GM18499 (cell line): ENCODE measurements around the gene C1QL1.
"Not testable (repeated sequence)": the region's sequence is repeated elsewhere in the genome, so short reads cannot be mapped to it uniquely, and the experiment has no call there.

Source experiments
- ATAC-seq: cut with Tn5 transposase; IDR thresholded peaks from one replicate; pipeline ENCODE4 v1.9.1; 2021; ENCODE audit warnings: moderate number of reproducible peaks; ENCODE audit not compliant: insufficient read depth, unreplicated experiment

C1QL1 gene

DNA sequence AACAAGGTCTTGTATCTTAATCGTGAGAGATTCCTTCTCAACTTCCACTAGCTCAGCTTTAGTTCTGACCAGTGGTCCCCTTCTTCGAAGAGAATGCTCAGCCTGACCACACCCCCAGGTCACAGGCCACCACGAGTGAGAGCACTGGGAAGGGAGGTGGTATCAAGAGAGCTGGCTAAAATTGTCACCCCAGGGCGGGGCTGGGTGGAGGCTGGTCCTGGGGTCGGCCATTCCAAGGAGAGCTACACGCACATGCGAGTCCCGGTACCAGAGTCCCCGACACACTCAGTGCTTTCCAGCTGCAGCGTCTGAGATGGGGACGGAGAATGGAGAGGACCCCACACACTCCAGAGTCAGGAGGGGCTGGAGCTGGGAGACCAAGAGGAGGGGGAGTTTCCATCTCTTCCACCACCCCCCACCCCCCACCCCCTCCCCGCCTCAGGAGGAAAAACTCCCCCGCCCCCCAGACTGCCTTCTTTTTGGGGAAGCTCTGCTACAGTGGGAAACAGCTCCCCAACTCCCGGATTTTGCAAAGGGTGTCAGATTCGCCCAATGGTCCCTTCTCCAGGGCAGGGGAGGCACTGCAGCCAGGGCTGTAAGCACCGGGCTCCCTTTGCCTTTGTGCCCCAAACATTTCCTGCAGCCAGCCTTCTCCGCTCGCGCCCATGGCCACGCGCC, 1.6 kb downstream of the C1QL1 start:
- ATAC-seq: no peak

DNA sequence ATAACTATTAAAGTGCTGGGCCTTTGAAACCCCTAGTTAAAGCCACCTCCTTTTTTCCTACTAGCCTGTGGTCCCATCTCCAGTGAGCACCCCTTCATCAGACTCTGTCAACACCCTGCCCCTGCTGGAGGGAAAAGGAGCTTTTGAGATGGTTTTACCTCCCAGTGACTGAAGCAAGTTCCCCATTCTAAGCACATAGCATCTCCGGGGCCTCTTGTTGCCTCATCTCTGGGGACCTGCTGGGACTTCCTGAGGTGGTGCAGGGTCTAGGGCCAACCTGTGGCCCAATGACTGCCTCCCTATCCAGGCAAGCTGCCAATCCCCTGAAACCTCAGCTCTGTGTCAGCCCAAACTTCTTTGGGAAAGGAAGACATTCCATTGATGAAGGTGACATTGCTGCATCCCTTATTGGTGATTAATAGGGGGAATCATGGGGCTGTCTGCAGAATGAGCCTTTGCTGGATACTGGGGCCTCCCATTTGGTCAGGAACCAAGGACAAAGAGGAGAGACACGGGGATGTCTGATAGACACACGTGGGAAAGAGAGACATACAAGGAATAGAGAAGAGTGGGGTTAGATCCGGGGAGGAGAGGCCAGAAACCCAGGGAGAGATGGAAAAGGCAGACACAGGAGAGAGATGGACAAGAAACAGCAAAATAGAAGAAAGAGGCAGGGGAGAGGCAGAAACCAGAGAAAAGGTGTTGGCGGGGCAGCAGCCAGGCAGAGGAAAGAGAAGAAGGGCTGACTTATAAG, 2.4 kb downstream of the C1QL1 start:
- no peak for ATAC-seq

DNA sequence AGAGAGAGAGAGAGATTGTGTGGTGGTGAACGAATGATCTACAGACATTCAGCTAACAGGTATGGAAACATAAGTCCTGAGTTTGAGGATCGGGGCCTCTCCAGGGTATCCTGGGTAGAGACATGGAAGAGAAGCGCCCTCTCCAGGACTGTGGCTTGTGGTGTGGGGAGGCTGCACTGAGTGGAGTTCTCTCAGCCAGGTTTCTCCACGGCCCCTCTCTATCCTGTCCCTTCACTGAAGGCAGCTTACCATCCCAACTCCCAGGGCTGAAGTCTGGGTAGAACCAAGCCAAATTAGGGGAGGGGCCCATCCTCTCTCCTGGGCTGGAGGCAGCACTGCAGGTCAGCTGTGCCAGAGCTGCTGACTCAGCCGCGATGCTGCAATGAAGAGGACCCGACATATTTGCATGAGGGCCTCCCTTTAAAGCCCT, 6.2 kb downstream of the C1QL1 start:
- no peak for ATAC-seq

DNA sequence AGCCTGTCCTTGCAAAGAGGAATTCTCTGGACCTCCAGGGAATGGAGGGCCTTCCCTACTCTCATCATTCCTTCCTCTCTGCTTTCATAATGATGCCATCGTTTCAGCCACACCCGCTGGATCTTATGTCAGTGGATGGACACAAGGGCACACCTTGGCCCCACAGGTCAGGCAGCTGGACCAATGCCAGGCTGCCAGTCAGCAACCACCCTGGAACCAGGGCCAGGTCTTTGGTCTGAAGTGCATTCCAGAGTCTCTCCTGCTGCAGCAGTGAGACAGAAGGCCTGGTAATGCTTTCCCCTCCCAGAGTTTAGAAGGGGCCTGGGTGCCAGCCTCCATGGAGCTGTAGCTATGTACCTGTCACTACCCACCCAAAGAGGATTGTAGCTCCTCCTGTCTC, 7.4 kb downstream of the C1QL1 start:
- no peak for ATAC-seq

DNA sequence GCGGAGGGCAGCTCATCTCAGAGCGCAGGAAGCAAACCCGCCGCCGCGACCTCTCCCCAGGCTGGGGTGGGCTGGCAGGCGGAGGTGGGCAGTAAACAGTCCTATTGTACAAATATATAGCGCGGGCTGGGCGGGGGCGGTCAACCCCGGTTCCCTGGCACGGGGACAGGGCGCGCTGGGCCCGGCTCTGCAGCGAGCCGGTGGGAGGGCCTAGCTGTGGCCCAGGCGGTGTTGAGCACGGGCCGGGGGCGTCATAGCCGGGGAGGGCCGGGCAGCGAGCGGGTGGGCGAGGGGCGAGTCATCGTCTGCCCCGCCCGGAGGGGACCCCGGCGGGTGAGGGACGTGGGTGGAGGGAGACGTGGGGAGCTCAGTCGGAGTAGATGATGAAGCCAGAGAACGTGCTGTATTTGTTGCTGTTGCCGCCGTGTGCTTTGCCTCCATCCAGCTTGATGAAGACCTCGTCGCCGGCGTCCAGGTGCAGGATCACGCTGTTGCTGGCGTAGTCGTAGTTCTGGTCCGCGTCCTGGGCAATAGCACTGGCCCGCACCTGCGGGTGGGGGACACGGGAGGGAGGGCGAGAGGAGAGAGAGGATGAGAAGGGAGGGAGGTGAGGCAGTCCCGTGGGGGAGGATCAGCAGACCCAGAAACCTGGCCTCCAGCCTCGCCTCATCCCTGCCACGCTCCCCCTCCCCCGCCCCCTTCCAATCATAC, 8.1 kb downstream of the C1QL1 start:
- no peak for ATAC-seq

DNA sequence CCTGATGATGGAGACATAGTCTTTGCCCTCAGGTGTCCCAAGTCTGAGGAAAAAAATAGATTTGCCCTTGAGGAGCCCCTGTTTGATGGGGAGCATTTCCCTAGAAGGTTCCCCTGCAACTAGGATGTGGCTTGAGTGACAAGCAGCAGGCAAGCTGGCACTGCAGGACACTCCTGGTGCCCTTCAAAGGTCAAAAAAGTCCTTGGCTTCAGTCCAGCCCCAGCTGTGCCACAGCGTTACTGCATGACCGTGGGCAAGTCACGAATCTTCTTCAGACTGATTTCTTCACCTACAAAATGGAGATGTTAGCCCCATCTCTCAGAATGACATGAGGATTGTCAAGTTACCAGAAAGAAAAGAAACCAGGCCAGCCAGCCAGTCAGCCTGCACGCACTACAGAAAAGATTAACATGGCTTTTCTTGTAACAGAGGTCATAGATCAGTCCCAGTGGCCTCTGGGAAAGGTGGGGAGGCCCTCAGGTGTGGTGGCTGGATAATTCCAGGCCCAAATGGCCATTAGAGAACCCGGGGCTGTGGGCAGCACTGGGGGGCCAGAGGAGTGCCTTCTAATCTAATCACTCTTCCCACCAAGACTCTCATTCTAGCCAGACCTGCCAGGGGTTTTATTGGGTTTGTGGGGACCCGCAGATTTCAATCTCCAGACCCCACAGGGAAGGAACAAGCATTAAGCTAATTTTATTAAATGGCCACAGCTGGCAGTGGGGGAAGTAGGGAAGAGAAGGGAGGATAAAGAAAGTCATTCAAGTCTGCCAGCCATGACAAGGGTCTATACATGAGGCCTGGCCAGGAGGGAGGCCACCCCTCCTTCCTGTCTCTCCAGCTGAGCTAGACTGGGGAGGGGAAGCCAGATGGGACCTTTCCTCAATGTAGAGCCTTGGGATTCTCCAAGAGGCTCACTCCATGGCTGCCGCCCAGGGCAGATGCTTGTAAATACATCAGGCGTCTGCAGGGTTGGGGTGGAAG, 10.8 kb downstream of the C1QL1 start:
- ATAC-seq: no peak

DNA sequence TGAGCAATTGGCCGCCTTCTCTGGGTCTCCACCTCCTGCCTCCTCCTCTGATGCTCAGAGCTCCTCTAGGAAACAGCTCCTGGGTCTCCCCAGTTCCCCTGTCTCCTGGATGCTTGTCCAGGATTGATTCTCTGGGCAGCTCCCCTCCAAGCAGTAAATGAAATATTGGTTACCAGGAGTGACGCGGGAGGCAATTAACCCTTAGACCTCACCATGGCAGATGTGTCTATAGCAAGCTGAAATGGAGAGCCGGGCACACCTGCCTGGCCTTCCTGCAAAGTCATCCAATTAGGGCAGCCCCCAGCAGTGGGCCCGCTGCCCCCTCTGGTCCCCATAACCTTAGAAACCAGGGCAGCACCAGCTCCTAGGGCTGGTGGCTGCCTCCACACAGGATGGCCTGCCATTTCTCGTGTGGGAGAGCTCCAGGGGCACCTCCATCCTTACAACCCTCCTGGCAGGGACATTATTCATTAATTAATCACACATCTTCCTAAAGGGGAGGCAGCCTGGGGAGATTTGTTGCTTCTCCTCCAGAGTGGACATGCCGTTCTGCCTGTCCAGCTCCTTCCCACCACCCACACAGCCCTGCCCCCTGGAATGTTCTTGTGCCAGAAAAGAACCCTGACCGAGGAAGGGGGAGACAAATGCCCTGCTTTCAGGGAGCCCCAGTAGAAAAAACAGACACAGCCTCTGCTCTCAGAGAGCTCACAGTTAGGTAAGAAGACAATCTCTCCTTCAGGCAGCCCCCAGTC, 12.3 kb downstream of the C1QL1 start:
- no peak for ATAC-seq

DNA sequence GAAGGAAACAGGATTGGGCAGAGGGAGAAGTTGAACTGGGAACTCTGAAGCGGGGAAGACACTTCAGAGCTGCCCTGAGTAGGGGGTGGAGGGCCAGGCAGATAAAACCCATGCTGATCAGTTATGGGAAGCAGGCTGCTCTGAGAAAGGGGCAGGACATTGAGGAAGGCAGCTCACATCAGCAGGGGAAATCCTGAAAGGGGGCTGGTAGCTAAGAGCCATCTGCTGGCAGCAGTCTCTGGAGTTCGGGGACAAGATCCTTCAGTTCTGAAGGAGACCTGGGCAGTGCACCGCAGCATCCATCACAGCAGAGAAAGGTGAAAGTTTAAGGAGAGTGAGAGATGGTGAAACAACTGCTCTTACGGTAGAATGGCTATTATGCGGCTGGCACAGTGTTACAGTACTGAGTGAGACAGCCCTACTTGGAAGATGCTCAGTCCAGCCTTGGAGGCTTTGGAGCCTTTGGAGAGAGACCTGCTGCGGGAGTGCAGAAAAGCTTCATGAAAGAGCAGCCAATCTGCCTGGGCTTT, 15.1 kb downstream of the C1QL1 start:
- no peak for ATAC-seq

DNA sequence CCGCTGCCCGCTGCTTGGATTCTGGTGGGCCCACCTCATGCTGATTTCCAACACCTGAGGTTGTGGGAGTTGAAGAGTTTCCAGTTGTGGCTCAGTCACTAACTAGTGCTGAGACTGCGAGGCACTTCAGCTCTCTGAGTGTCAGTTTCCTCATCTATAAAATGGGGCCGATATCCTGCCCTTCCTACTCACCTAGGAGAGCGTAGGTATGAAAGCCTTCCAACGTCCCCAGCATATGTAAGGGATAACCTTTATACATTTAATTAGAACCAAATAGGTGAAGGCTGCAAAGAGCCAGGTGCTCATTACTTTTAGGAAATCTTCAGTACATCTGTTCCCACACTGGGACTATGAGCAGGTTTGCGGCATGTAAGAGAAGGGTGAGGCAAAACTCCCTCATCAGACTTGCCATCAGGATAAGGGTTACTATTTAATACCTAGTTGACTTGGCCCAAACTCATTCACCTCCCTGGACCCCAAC, 19.7 kb downstream of the C1QL1 start:
- ATAC-seq: no peak

DNA sequence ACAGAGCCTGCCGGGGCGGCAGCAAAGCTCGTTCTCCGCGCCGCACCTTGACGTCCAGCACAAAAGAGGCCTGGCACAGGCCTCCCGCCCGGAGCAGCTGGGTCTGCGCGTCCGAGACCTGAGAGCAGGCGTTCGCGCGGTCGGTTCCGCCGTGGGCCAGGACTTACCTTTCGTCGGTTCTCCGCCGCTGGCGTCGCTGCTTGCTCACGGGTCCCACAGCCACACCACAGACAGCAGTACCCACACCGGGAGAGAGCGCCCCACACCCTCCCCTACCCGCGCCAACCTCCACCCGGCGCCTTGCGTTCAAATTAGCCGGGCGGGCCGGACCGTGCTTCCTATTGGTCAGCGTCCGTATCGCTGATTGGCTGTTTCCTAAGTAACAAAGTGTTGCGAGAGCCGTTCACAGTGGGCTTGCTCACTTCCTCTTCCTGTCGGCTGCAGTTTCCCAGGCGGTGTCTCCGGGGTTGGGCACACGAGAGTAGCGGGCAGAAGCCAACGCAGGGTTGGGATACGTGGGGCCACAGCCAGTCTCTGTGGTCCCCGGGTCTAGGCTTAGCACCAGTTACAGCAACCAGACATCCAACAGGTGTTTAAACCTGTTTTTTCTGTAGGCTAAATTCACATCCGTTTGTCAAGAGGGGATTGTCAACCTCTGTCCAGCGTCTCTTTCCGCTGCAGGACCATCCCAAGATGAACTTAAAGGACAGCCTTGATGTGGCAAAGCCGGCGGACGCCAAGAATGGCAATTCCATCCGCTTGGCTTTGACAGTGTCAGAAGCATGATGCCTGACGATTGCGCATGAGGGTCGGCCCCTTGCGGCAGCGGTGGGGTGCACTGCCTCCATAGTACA, 20.4 kb downstream of the C1QL1 start, which contains the start of gene KIF18B:
Gene KIF18B (minus strand): TSS at position 313 of the 854 bp plus-strand sequence. CDS start 11,429 bp downstream, outside the sequence.
- peak; percentile 81 for ATAC-seq

DNA sequence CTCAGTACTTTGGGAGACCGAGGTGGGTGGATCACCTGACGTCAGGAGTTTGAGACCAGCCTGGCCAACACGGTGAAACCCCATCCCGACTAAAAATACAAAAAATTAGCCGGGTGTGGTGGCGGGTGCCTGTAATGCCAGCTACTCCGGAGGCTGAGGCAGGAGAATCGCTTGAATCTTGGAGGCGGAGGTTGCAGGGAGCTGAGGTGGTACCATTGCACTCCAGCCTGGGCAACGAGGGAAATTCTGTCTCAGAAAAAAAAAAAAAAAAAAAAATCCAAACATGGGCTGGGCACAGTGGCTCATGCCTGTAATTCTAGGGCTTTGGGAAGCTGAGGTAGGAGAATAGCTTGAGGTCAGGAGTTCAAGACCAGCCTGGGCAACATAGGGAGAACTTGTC, 22.5 kb downstream of the C1QL1 start:
- not testable (repeated sequence) for ATAC-seq

DNA sequence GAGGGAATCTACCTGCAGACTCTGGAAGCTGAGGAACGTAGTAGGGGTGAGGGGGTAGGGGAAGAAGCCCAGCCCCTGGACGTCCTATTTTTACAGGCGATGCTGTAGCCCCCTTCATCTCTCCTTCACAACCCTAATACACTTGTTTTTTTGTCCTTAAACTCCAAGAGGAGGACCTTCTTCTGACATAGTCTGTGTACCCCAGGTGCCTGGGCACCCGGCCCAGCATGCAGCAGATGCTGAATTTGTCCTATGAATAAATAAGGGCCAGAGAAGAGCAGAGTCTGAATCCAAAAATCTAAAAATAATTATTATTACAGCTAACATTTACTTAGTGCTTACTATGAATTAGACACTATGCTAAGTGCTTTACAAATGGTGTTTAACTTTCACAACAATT, 25.6 kb downstream of the C1QL1 start:
- ATAC-seq: no peak

DNA sequence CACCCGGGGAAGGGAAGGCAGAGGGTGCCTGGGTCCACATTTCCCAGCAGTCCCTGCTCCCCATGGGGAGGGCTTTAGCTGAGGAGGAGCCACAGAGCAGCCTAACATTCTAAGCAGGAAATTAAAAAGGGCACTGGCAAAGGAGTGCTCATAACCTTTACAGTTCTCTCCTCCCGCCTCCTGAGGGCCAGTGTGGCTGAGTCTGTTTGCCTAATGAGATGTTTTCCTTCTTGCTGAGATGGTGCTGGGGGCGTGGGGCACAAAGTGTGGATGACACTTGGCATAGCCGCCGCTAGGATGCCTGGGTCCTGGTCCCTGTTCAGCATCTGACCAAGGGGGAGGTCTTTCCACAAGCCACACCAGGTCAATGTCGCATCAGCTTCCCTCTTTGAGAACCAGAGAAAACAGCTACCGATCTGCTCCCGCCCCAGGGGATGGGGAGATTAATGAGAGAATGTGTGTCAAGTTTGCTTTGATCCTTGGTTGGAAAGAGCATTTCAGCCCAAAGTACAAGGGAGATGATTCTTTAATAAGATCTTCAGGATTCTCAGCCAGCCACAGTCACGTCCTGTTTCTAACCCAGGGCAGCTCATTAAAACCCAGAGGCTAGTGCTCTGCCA, 26.3 kb downstream of the C1QL1 start:
- ATAC-seq: no peak

DNA sequence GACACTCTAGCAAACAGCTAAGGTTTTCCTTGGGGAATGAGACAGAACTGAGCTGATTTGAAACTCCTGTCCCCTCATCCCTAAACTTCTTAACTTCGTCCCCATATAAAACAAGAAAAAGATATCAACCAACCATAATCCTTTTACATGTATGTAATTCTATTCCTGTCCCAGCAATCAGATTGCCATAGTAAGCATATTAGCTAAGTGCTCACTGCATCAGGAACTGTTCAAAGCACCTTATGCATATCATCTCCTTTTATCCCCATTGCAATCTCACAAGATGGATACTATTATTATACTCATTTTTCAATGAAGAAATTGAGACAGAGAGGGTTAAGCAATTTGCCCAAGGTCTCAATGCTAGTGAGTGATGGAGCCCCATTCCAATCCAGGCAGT, 27.3 kb downstream of the C1QL1 start:
- no peak for ATAC-seq

DNA sequence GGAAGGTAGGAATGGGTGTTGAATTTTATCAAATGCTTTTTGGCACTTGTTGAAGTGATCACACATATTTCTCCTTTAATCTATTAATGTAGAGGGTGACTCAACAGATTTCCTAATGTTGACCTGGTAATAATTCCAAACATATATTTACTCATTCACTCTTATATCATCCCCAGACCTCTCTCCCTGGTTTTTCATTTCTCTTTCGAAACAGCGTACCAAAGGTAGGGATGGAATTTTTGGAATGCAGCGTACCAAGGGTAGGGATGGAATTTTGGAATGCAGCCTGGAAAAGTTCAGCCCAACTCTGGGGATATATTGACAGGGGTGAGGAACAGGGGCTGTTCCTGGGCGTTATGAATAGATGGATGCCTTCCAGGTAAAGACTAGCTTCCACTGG, 27.8 kb downstream of the C1QL1 start:
- no peak for ATAC-seq

DNA sequence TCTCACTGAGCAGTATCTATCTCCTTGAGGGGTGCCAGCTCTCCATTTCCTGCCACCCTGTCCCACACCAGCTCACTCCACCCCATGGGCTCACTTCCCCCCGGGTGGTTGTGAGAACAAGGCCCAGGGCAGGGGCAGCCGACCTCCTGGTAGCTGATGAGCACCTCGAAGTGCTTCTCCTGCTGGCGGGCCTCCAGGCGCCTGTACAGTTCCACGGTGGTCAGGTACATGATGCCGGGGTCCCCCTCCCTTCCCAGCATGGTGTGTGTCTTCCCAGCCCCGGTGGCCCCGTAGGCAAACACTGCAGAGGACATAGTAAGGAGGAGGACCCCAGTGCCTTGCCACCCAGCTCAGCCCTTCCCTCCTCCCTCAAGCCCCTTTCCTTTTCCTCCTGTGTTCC, 33.0 kb downstream of the C1QL1 start:
- ATAC-seq: no peak

DNA sequence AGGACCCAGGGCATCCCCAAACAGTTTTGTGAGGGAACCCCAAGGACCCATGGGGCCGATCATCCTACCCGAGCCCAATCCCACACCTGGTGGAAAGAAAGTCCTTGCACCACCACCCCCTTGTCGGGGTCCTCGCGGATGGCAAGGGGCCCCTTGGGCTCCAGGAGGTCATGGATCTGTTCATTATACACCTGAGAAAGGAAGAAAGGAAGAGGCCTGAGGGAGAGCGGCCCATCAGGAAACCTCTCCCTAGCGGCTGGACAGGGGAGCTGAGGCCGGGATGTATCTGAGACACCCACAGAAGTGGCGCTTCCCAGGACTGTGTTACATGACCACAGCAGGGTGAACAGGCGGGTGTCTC, 33.4 kb downstream of the C1QL1 start:
- no peak for ATAC-seq
